NCI-H146 treated with DMSO at 0.1 percent for 48 hours (cell line): ENCODE results near the gene MEGF11.

ENCODE experiments used
- DNase-seq: peaks from one replicate; lab custom pipeline; 2025; ENCODE audit not compliant: unreplicated experiment; lab: John Stamatoyannopoulos, UW

Gene MEGF11

DNA sequence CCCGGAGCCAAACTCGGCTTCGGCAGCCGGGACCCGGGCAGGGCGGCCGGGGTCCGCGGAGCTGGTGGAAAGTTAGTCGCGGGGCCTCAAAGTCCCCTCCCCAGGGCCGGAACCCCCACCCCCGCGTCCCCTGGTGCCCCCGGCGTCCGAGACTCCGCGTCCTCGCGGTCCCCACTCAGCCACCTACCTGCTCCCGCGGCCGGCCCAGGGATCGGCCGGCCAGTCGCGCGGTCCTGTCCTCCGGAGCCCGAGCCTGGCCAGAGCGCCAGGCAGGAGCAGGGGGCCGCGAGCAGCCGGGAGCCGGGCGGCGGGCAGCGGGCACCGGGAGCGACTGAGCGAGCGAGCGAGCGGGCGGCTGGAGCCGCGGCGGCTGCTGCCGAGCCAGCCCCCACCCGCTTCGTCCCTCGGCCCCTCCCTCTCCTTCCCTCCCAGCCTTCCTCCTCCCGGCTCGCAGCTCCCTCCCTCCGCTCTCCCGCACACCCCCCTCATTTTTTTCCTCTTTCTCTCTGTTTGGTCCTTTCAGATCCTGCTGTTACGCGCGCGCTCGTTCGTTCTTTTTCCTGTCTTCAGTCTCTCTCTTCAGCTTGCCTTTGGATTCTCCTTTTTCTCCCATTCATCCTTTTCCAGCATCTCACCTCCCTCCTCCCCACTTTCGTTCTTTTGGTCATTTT, at the start of gene MEGF11:
MEGF11 (minus strand) TSS at position 333 of the 671 bp plus-strand sequence. CDS start 125,347 bp downstream, outside the sequence.
- DNase-seq: peak; percentile 26

DNA sequence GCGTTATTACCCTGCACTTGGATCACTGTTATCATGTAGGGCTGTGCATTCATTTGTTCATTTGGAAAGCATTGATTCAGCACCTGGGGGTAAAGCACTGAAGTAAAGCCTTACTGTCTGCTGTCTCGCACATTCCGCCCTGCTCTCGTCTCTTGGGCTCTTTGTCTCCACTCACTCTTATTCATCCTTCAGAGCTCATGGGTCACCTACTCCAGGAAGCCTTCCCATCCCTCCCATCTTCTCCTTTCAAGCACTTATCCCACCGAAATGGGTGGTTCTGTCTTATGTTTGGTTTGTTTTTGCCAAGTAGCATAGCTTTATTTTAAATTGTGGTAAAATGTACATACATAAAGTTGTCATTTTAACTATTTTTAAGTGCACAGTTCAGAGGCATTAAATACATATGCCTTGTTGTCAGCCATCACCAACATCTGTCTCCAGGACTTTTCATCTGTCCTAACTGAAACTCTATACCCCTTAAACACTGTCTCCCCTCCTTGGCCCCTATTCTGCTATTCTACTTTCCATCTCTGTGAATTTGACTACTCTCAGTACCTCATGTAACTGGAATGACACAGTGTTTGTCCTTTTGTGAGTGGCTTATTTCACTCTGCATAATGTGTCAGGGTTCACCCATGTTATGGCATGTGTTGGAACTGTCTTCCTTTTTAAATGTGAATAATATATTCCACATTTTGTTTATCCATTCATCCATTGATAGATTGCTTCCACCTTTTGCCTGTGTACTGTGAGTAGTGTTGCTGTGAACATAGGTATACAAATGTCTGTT, 49.1 kb upstream of the MEGF11 start:
- DNase-seq: no peak

DNA sequence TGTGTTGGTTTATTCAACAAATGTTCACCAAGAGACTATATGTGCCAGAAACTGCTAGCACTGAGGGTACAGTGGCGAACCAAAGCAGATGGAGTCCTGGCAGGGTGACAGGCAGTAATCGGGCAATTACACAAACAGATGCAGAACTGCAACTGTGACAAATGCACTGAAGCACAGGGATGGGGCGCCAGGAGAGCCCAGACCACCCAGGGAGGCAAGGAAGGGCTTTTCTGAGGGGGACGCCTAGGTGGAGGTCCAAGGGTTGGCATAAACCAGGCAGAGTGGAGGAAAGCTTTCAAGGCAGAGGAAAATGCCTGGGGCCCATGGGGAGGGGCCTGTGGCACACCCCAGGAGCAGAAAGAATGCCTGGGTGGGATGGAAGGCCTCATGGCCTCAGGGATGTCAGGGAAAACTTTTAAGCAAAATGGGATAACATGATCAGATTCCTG, 45.3 kb upstream of the MEGF11 start:
- DNase-seq: no peak

DNA sequence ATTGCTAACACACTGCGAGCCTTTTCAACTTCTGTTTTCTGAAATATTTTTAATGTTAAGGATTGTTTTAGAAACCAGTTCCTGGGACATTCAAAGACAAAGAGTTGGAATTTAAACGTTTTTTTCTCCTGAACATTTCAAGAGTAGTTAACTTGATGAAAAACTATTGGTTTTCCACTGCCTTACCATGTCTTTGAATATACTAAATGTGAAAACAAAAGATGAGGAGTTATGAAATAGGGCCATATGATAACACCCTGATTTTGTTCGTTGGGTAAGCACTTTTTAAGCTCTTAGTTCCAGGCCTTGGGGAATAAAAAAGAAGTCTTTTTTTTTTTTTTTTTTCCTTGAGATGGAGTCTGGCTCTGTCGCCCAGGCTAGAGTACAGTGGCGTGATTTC, 42.6 kb upstream of the MEGF11 start:
- no peak for DNase-seq

DNA sequence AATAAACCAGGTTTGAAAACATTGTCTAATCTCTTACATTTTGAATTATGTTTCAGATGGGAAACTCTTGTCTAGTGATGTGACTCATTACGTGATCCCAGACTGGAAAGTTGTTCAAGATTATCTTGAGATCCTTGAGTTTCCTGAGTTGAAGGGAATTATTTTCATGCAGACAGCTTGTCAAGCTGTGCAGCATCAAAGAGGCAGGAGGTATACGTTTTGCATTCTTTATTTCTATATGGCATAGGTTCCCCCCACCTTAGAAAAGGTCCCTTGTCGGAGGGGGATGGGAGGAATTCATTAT, 41.3 kb upstream of the MEGF11 start:
- DNase-seq: no peak

DNA sequence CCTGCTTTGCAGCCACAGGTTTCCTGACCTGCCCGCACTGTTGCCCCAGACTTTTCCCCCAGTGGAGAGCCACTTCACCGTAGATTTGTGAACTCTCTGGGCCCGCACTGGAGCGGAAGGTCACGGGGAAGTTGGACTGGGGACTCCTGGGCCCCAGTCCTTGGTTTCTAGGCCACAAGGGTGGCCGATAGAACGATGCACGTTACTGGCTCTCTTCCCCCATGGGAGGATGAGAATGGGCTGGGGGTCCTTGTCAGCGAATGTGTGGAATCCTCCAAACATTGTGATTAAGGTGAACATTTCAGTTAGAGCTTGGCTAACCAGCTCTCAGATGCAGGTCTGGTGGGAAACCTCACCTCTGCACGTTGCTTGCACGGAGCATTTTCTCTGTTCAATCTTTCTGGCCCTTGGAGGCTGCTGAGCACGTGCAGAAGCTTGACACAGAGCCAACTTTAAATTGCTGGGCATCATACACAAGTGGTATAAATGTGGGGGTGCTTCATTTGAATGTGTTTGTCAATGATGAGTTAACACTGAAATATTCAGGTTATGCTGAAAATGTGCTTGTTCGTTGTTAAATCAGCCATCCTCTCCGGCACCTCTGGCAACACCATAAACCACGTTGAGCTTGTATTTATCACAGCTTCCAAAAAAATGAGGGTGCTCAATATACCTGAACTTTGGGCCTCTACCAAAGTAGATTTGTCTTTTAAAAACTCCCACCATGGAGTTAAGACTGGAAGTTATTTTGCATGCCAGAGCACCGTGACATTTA, 40.8 kb upstream of the MEGF11 start:
- no peak for DNase-seq

DNA sequence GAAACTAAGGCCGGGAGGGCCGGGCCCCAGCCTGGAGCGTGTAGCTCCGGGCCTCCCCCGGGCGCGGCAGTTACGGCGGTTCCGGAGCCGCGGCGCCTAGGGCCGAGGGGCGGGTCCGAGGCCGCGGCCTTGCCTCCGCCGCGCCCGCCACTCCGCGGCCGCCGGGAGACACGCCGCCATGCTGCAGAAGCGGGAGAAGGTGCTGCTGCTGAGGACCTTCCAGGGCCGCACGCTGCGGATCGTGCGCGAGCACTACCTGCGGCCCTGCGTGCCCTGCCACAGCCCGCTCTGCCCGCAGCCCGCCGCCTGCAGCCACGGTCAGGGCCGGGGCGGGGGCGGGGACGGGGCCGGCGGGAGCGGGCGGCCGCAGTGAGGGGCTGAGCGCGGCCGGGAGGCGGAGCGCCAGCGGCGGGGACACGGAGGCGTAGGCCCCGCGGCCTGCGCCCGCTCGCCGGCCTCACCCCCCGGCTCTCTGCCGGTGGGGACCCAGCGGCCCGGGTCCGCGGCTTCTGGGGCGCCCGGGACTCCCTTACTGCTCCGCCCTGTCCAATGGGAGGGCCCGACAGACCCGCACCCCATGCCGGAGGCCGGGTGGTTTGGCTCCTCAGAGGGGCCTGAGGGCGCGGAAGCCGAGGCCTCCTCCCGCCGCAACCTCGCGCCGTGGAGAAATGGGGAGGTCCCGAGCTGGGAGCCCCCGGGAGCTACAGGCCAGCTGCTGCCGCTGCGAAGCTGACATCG, 40.0 kb upstream of the MEGF11 start, which contains the start of gene DIS3L:
DIS3L (plus strand) TSS at position 150 of the 738 bp plus-strand sequence; CDS start at position 179, 29 bp downstream.
- no peak for DNase-seq

DNA sequence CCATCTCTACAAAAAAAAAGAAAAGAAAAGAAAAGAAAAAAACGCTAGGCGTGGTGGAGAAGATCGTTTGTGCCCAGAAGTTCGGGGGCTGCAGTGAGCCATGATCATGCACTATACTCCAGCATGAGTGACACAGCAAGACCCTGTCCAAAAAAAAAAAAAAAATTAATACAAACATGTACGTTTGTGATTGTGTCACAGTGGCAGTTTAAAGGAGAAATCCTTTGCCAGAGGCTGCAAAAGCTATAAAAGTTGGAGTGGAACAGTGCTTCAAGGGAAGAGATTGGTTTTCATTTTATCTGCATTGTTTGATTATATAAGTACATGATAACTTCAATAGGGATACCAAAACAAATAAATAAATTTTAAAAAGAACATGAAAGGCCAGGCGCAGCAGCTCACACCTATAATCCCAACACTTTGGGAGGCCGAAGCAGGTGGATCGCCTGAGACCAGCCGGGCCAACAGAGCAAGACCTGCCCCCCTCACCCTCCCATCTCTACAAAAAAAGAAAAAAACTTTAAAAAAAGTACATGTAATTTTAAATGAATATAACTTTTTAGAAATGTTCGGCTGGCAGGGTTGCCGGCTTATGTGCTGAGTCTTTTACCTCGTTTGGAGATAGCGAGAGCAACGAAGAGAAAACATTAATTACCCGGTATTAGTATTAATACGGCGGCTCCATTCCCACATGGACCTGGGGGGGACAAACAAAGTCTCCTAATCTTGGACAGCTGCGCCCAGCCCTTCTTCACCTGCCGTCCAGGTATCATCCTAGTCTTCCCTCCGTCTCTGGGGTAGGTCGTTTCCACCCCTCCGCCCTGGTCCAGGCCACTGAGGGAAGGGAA, 39.2 kb upstream of the MEGF11 start:
- DNase-seq: no peak

DNA sequence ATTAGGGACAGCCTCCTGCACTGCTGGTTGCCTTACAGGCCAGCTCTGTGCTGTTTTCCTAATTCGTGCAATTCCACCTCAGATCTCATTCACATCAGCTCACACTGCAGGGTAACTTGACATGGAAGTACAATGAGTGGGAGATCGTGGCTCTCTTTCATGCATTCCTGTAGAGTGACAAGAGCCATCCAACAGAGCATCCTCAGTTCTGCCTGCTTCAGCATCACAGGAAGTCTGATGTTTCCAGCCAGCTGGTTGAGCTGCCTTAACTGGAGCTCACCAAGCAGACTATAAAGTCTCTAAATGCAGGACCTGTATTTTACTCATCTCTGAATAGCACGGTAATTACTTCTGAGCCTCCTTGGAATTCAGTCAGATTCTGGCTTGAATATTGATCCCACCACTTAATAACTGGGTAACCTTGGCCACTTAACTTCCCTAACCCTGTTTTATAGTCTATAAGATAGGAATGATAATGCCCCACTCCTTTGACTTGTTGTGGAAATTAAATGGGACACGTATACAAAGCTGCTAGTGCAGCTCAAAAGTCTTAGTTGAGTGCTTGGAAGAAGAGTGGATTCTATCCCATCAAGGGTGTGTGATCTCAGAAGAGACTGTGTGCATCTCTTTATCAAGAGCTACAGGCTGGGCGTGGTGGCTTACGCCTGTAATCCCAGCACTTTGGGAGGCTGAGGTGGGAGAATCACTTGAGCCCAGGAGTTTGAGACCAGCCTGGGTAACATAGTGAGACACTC, 38.4 kb upstream of the MEGF11 start:
- no peak for DNase-seq

DNA sequence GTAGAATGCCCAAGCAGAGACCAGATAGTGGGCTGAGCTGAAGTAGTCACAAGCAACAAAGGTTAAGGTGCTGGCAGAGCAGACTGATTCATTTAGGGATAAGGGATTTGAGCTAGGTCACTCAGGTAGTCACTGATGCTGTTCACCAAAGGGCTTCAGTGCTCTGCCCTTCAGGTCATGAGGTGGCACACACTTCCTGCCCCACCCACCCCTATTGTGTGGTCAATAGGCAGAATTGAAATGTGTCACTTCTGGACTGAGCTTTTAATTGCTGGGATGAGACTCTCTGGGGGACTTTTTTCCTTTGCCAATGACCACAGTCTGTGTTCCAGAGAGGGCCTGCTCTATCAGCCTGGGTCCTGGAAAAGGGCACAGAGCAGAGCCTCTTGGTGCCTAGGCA, 37.0 kb upstream of the MEGF11 start:
- DNase-seq: no peak

DNA sequence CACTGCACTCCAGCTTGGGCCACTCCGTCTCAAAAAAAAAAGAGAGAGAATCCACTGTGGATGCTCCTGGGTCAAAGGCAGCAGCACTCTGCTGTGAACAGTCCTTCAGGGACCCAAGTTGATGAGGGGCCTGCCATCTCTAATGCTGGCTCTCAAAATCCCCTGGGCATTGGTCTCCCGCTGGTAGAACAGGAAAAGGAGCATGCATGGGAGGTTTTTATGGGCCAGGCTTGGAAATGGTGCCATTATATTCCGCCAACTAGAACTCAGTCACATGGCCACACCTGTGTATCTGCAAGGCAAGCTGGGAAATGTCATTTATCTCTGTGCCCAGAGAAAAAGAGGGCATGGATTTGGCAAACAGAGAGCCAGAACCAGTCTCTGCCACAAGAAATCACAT, 36.5 kb upstream of the MEGF11 start:
- no peak for DNase-seq

DNA sequence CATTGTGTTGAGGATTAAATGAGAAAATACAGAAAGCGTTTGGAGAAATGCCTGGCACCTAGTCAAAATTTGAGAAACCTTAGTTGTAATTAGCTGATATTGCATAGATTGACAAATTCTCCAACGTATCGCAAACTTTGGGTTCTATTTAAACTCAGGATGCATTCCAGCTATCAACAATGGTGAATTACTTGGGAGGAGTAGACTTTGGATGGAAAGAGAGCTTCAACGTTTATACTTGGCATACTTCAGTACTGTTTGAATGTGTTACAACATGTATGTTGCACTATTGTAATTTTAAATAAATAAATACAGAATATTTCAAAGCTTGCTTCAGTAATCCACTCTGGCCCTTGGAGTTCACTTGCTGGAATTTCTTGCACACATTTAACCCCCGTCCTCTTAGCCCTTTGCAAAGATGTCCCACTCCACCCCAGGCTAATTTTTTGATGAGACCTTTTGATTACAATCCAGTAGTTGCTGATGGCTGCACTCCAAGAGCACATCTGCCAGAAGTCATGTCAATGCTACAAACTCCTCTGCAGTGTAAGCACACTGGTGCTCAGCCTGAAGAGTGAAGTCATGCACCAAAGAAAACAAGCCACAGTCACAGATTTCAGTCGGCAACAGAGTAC, 35.1 kb upstream of the MEGF11 start:
- DNase-seq: no peak

DNA sequence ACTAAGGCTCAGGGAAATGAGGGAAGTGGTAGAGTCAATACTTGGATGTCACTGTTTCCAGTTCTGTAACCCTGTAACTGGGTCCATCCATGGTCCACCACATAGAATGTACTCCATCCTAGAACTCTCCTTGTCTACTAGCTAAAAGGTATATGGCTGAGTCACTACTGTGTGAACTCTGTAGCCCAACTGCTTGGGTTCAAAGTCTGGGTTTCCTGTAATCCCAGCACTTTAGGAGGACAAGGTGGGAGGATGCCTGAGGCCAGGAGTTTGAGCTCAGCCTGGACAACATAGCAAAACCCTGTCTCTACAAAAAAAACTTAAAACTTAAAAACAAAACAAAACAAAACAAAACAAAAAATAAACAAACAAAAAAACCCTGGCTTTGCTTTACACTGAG, 34.5 kb upstream of the MEGF11 start:
- DNase-seq: no peak

DNA sequence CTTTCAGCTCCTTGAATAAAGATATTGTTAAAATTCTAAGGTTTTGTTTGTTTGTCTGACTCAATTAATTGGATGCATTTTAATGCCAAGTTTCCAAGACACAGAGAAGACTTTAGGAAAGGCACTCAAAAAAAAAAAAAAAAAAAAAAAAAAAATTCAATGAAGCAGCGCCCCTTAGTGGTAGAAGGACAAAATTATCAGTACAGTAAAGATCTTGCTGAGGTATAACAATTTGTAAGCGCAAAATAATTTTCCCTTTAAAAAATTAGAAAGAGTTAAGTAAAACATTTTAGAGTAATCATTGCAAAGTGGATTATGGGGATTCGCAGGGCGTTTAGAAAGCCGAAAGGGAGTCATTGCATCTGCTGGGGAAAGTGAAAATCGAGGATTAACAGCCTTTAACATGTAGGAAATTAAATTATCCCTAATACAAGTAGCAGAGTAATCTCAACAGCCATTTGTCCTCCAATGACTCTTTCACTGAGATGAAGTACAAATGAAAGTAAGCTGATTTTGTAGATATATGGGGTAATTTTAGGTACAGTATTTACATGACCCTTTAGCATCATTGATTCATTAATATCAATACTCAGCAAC, 34.0 kb upstream of the MEGF11 start:
- no peak for DNase-seq

DNA sequence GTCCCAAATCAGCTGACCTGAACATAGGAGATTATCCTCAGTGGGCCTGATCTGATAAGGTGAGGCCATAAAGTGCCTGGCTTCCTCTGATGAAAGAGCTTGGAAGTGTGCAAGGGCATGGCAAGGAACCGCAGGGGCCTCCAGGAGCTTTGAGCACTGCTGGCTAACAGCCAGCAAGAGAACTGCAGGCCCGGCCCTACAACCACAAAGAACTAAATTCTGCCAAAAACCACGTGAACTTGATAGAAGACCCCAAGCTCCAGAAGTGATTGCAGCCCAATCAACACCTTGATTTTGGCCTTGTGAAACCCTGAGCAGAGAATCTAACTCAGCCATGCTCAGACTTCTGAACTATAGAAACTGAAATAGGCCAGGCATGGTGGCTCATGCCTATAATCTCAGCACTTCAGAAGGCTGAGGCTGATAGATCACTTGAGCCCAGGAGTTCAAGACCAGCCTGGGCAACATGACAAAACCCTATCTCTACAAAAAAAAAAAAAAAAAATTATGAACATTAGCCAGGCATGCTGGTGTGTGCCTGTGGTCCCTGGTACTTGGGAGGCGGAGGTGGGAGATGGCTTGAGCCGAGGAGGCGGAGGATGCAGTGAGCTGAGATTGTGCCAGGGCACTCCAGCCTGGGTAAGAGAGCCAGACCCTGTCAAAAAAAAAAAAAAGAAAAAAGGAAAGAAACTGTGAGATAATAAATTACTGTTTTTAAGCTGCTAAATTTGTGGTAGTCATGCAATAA, 32.2 kb upstream of the MEGF11 start:
- DNase-seq: no peak

DNA sequence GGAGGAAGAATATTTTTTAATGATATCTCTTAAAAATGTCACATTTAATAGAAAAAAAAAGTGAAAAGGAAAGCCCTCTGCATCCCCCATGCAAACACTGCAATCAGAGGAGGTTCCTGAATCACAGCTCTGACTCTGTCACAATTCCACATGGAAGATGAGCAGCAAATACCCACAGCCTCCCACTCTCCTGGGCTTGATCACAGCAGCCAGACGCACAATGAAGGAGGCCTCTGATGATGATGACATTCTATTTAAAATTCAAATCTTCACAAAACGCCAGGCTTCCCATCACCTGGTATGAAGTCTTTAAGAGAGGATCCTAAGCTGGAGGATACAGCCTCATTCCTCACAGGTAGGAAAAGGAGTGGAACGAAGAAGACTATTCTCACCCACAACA, 30.7 kb upstream of the MEGF11 start:
- DNase-seq: no peak

DNA sequence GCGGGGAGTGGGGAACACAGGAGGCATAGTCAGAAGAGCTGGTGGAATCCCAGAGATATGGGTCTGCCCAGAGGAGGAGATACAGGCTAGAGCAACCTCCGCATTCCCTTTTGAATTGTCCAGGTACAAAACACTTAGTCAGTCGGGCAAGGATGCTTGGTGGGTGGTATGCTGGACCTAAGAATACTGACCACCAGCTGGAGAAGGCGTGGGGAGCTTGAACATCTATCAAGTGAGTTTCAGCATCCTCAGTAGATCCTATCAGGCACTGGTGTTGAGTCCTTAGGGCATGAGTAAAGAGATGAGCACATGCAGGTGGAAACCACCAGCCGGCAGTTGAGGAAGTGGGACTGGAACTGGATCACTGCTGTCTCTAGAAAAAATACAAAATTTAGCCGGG, 25.1 kb upstream of the MEGF11 start:
- DNase-seq: no peak

DNA sequence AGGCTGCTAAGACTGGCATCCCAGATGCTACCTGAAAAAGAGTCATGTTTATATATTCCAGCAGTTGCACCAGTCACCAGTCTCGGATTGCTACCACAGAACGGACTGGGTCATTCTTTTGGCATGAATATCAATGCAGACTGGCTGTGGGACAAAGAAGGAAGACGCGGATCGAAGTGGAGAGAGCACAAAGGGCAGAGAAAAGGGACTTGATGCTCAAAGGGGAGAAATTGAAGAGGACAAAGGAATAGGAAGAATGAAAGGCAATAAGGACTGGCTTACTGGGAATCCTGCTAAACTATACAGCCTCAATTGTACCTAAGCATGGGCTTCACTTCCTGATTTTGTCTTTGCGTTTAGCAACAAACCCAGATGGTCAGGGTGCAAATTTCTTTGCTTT, 24.5 kb upstream of the MEGF11 start:
- DNase-seq: no peak
